IPS DF 4.7 (cell line): ENCODE results near the gene PSMB1.
"Not testable (repeated sequence)": the region's sequence is repeated elsewhere in the genome, so short reads cannot be mapped to it uniquely, and the experiment has no call there.

Experiments
- DNase-seq: peaks from one replicate; pipeline ENCODE4 v3.0.0-alpha.2; 2013; ENCODE audit warnings: low spot score; ENCODE audit errors: extremely low read depth

The PSMB1 gene

GRCh38 chr6:170535004-170535403 lies 18.1 kb downstream of the PSMB1 start:
- no peak for DNase-seq

DNA sequence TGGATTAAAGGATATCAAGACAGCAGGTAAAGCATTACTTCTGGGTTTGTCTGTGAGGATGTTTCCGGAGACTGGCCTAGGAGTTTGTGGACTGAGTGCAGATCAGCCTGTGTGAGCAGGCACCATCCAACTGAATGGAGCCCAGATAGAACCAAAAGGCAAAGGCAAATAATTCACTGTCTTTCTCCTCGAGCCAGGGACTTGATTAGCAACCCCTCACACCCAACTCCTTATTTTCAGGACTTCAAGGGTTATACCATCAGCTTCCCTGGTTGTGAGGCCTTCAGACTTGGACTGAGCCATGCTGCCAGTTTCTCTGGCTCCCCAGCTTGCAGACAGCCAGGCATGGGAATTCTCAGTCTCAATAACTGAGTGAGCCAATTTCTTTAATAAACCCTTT lies 19.3 kb downstream of the PSMB1 start:
- DNase-seq: no peak

DNA sequence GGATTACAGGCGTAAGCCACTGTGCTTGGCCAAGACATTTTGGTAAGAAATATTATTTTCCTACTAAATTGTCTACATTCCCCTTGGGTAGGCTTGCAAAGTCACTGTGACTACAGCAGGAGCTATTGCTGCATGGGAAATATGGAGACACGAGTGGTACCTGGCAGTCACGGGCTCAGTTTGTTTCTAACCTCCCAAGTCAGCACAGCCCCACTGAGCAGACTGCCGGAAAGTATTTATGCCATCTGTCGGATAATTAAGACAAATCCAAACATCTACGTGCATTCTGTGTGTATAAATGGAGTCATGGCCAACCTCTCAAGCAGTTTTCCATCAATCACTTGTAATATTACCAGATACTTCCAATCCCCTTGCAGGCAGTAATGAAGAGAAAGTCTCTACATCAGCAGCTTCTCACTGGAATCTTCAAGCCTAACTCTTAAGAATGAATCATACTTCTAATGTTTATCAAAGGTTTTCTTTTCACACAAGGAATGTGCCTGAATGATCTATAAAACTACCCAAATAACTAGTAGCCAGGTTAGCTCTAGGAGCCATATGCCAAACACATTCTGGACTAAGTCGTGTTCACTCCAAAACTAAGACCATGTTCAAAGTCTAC lies 20.1 kb downstream of the PSMB1 start:
- DNase-seq: no peak

DNA sequence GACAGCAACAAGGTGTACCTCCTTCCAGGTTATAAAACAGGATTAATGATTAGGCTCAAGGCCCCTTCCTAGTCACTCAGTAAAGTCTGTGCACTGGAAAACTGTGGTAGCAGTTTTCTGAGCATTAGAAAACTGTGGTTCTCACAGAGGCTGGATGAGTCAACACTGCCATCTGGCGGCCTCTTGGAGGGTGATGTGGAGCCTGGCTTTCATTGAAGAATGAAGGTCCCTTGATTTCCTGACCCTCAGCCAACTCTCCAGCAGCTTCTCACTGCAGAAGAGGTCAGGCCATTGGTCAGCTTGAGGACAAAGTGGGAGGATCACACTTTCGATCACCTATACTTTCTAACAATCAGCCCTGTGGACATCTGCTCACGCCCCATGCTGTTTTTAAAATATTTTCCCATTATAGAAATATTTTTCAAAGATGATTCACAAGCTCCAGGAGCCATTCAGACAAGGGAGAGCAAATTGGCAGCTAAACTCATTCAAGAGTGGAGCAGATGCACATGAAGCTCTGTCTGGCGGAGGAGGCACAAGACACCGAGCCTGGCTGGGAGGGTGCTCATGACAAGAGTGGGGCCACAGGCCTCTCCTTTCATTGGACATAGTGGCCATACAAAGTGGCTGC lies 23.2 kb downstream of the PSMB1 start:
- DNase-seq: peak; percentile 41

- not testable (repeated sequence) for DNase-seq
Observed at GRCh38 chr6:170527995-170528394, 25.1 kb downstream of the PSMB1 start.

GRCh38 chr6:170525795-170526194 lies 27.3 kb downstream of the PSMB1 start:
- no peak for DNase-seq

- DNase-seq: no peak
Observed at GRCh38 chr6:170524172-170524502, 29.0 kb downstream of the PSMB1 start.

GRCh38 chr6:170523256-170524171 lies 29.6 kb downstream of the PSMB1 start:
- no peak for DNase-seq

DNA sequence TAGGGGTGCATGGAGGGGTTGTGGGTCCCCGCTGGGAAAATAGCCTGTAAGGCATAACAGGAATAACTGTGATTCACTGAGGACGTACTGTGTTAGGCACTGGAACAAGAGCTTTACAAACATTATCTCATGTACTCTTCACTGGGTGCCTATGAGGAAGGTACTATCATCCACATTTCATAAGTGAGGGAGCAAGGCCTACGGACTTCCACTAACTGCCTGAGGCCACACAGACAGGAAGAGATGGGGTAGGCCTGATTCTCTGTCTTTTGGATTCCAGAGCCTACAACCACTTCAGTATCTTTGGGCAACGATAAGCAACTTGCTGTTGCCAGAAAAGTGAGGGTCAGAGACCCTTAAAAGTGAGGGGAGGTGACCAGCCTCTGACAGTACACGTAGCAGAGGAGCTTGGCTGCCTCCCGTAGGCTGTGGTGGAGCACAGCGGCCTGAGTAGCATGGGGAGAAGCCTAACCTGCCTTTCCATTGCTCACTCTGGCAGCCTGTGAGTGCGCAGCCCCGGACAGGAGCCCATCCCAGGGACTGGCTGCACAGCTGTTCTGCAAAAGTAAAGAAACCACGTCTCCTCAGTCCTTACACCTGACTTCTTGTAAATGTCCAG lies 30.4 kb downstream of the PSMB1 start:
- peak; percentile 22 for DNase-seq

DNA sequence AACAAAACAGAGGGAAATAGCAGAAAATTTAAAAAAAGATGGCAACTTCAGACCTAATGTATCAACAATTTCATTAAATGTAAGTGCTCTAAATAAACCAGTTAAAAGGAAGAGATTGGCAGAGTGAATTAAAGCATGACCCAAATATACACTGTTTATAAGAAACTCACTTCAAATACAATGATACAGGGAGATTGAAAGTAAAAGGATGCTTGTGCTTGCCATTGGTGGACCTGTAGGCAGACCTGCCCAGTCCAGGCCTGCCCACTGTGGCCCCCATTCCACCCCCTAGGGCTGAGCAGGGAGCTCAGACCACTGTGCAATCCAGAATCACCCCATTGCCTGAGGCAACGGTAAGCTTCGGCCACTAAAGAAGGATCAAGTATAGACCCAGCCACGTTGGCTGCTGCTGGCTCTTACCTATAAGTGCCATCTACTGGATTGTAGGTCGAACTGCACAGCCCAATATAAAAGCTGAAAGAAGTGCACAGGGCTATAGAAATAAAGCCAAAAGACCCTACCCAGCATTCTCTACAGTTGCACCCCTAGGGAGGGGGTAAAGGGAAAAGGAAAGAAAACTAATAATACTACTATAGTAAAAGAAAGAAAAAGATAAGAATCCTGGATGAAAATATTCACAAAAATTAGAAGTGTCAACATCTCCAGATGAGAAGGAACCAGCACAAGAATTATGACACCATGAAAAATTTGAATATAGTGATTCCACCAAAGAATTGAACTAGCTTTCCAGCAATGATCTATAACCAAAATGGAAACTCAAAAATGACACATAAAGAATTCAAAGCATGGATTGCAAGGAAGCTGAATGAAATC lies 36.1 kb downstream of the PSMB1 start:
- DNase-seq: peak; percentile 38

- no peak for DNase-seq
Observed at GRCh38 chr6:170514908-170515307, 38.2 kb downstream of the PSMB1 start.

DNA sequence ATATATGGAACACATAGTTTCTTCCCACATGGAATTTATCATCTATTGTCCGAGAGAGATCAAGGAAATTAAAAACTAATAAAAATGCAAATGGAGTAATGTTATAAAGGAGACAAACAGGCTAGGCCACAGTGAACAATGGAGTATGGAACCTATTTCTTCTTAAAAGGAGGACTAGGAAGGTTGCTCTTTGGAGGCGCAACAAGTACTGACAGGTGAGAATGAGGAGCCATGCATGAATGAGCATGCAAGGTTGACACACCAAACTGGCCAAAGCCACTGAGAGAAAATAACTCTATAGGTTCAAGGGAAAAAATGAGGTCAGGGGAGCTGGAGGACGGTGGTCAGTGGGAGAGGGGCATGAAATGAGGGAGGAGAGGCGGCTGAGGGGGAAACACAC lies 40.9 kb downstream of the PSMB1 start:
- no peak for DNase-seq

GRCh38 chr6:170510631-170511030 lies 42.5 kb downstream of the PSMB1 start:
- DNase-seq: no peak

- DNase-seq: no peak
Observed at GRCh38 chr6:170509723-170510018, 43.4 kb downstream of the PSMB1 start.

DNA sequence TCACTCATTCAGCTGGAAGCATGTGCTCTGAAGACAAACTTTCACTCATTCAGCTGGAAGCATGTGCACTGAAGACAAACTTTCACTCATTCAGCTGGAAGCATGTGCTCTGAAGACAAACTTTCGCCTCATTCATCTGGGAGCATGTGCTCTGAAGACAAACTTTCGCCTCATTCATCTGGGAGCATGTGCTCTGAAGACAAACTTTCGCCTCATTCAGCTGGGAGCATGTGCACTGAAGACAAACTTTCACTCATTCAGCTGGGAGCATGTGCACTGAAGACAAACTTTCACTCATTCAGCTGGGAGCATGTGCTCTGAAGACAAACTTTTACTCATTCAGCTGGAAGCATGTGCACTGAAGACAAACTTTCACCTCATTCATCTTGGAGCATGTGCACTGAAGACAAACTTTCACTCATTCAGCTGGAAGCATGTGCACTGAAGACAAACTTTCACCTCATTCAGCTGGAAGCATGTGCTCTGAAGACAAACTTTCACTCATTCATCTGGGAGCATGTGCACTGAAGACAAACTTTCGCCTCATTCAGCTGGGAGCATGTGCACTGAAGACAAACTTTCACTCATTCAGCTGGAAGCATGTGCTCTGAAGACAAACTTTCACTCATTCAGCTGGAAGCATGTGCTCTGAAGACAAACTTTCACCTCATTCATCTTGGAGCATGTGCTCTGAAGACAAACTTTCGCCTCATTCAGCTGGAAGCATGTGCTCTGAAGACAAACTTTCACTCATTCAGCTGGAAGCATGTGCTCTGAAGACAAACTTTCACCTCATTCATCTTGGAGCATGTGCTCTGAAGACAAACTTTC lies 44.0 kb downstream of the PSMB1 start:
- not testable (repeated sequence) for DNase-seq

- not testable (repeated sequence) for DNase-seq
Observed at GRCh38 chr6:170508275-170508674, 44.8 kb downstream of the PSMB1 start.

GRCh38 chr6:170507728-170508127 lies 45.4 kb downstream of the PSMB1 start:
- not testable (repeated sequence) for DNase-seq

DNA sequence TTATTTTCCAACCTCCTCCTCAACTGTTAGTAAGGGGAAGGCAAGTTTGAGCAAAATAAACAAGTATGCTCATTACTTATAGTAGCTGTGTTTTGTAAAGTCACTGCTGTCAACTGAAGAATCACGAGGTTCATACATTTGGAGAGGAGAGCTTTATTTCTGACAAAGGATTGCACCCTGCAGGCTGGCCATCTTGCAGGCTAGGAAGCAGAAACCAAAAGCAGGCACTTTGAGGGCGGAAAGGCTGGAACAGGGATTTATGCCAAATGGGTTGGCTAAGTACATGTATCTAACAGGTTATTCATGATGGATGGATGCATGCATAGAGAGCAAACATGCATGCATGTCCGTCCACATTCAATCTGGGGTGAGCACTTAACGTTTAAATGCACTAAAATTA lies 46.7 kb downstream of the PSMB1 start:
- no peak for DNase-seq

- no peak for DNase-seq
Observed at GRCh38 chr6:170505306-170505705, 47.8 kb downstream of the PSMB1 start.

- DNase-seq: no peak
Observed at GRCh38 chr6:170504479-170504878, 48.6 kb downstream of the PSMB1 start.

DNA sequence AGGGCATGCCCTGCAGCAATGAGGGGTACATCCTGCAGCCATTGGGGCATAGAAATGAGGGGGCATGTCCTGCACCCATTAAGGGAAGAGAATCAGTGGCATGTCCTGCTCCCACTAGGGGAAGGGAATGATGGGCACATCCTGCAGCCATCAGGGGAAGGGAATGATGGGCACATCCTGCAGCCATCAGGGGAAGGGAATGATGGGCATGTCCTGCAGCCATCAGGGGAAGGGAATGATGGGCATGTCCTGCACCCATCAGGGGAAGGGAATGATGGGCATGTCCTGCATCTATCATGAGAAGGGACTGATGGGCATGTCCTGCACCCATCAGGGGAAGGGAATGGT lies 49.7 kb downstream of the PSMB1 start:
- no peak for DNase-seq
